HepG2 (cell line): ENCODE data around the gene SFXN5. TPM values are rescaled to one million over a fixed set of nuclear protein-coding genes. Genes with fewer than 3 reads are reported as not detected.

Source experiments
- ATAC-seq: fragments of 200-7000 bp; cut with Tn5 transposase; 3 replicates; pipeline ENCODE4 v1.9.1; 2020; ENCODE audit warnings: mild to moderate bottlenecking, moderate library complexity
- BruUV-seq: library from RNA; stranded (reverse); fragments of 400-500 nt; replicated peaks from 2 replicates; lab custom pipeline; 2021; lab: Mats Ljungman, UMichigan
- CTCF ChIA-PET: fragments of 300-600 bp; formaldehyde crosslinking; extraction: SDS; loops from one replicate; lab custom pipeline; 2021; ENCODE audit warnings: low total read pairs, inconsistent platforms, low intra/inter-chr PET ratio; lab: Yijun Ruan, JAX
- POLR2A ChIA-PET: fragments of 350-600 bp; sonication (Branson Sonifier 250); formaldehyde crosslinking; loops from one replicate; lab custom pipeline; 2020; ENCODE audit warnings: antibody characterized with exemption, inconsistent platforms; lab: Yijun Ruan, JAX
- DNase-seq: peaks from one replicate; pipeline ENCODE4 v3.0.0-alpha.2; 2015; ENCODE audit warnings: low spot score
- FAIRE-seq: peaks from 3 replicates; lab custom pipeline; 2011; peaks lifted over from hg19 to GRCh38; lab: Jason Lieb, UNC
- H2AFZ ChIP-seq: one replicate; pipeline ENCODE4 v1.6.1; 2011; ENCODE audit warnings: low read length, inconsistent platforms
- H3K27ac ChIP-seq: fragments of 300-600 bp; 3 replicates; pipeline ENCODE4 v1.8.0; 2011; ENCODE audit warnings: mixed run types, mild to moderate bottlenecking, mixed read lengths, low read length, inconsistent platforms; ENCODE audit not compliant: insufficient read depth; ENCODE audit errors: extremely low read length
- H3K27me3 ChIP-seq, 2 experiments: fragments of 200-600 bp in 1 of 2; 2 replicates in 1 of 2; 3 replicates in 1 of 2; pipeline versions ENCODE4 v1.6.0 to v1.8.0; 2011; ENCODE audit warnings: low read length in 2 of 2, mild to moderate bottlenecking in 2 of 2, moderate library complexity in 2 of 2, inconsistent platforms in 1 of 2; ENCODE audit not compliant: insufficient read depth in 2 of 2, control insufficient read depth in 1 of 2
- H3K36me3 ChIP-seq, 2 experiments: fragments of 200-600 bp in 1 of 2; replicated peaks in 1 of 2; 2 replicates in 1 of 2; 3 replicates in 1 of 2; pipeline versions ENCODE4 v1.5.1 to v1.8.0; 2011; ENCODE audit warnings: low read length in 2 of 2, inconsistent platforms in 1 of 2; ENCODE audit not compliant: insufficient read depth in 2 of 2, control insufficient read depth in 1 of 2
- H3K4me1 ChIP-seq: 2 replicates; pipeline ENCODE4 v1.5.1; 2012; ENCODE audit warnings: low read length, inconsistent platforms; ENCODE audit not compliant: insufficient read depth
- H3K4me2 ChIP-seq: 2 replicates; pipeline ENCODE4 v1.6.0; 2011; ENCODE audit warnings: low read depth, low read length, inconsistent platforms
- H3K4me3 ChIP-seq, 3 experiments: fragments of 200-600 bp in 1 of 3; sonication (generic), shearing (Covaris generic) in 1 of 3; replicated peaks in 1 of 3; 2 replicates each; pipeline ENCODE4 v1.5.1; 2011 to 2016; ENCODE audit warnings: low read length in 3 of 3, inconsistent platforms in 2 of 3, low read depth in 2 of 3, mild to moderate bottlenecking in 2 of 3, control low read depth in 1 of 3, mixed read lengths in 1 of 3; ENCODE audit not compliant: insufficient read depth in 1 of 3
- H3K79me2 ChIP-seq: one replicate; pipeline ENCODE4 v1.6.1; 2011; ENCODE audit warnings: low read length, inconsistent platforms; ENCODE audit not compliant: insufficient read depth
- H3K9ac ChIP-seq: 2 replicates; pipeline ENCODE4 v1.6.0; 2011; ENCODE audit warnings: mild to moderate bottlenecking, low read depth, low read length, inconsistent platforms; ENCODE audit not compliant: insufficient read depth
- H3K9me3 ChIP-seq: 2 replicates; pipeline ENCODE4 v1.5.1; 2012; ENCODE audit warnings: mild to moderate bottlenecking, low read length
- H4K20me1 ChIP-seq: 2 replicates; pipeline ENCODE4 v1.6.0; 2011; ENCODE audit warnings: inconsistent platforms, mild to moderate bottlenecking, low read length, moderate library complexity; ENCODE audit not compliant: insufficient read depth
- AGO1 ChIP-seq: fragments of 200-400 bp; formaldehyde crosslinking; IDR thresholded peaks from 2 replicates; pipeline ENCODE4 v1.6.1; 2017; ENCODE audit warnings: mild to moderate bottlenecking, low read depth, low read length, moderate library complexity; ENCODE audit not compliant: poor library complexity, severe bottlenecking
- CEBPB ChIP-seq: IDR thresholded peaks from 2 replicates; pipeline ENCODE4 v1.6.1; 2011; ENCODE audit warnings: low read depth, low read length, improper control_type of control experiment, borderline replicate concordance
- JUNB ChIP-seq: sonication (generic); formaldehyde crosslinking; IDR thresholded peaks from 2 replicates; pipeline ENCODE4 v1.8.0; 2022; ENCODE audit warnings: missing genetic modification reagents, mild to moderate bottlenecking, borderline replicate concordance
- NPAS2 ChIP-seq: sonication (generic); formaldehyde crosslinking; IDR thresholded peaks from 2 replicates; pipeline ENCODE4 v1.8.0; 2022; ENCODE audit warnings: mild to moderate bottlenecking, missing genetic modification reagents, borderline replicate concordance
- PITX1 ChIP-seq: sonication (generic); formaldehyde crosslinking; IDR thresholded peaks from 2 replicates; pipeline ENCODE4 v1.5.1; 2020; ENCODE audit warnings: mild to moderate bottlenecking, missing genetic modification reagents
- ZEB1 ChIP-seq: IDR thresholded peaks from 2 replicates; pipeline ENCODE4 v1.6.1; 2012; ENCODE audit warnings: mild to moderate bottlenecking, low read depth, inconsistent platforms; ENCODE audit not compliant: insufficient replicate concordance
- ZNF317 ChIP-seq: sonication (generic); formaldehyde crosslinking; IDR thresholded peaks from 2 replicates; pipeline ENCODE4 v1.5.0; 2020; ENCODE audit warnings: mild to moderate bottlenecking, missing genetic modification reagents
- ZNF503 ChIP-seq: sonication (generic); formaldehyde crosslinking; IDR thresholded peaks from 2 replicates; pipeline ENCODE4 v1.4.0; 2020; ENCODE audit warnings: missing genetic modification reagents
- ZNF691 ChIP-seq: sonication (generic); formaldehyde crosslinking; IDR thresholded peaks from 2 replicates; pipeline ENCODE4 v1.4.0; 2020; ENCODE audit warnings: missing genetic modification reagents, low read depth, mild to moderate bottlenecking, borderline replicate concordance
- WGBS: methylation state at CpG from one replicate; pipeline ENCODE4 v1.1.6; 2017; ENCODE audit warnings: low lambda C conversion rate; 5-methylcytosine and 5-hydroxymethylcytosine counted together
- in situ Hi-C: cut with HindIII; loops from 2 replicates; pipeline ENCODE4 v1.10.0; 2017; ENCODE audit warnings: low pct_unique_long_range_greater_than_20kb; ENCODE audit not compliant: extremely low pct_ligation_motif_present
- intact Hi-C: fragments of 100-400 bp; cut with micrococcal nuclease; formaldehyde crosslinking; loops from one replicate; pipeline ENCODE4 v1.10.0; 2022; ENCODE audit not compliant: unreplicated experiment
- polyA plus RNA-seq, 8 experiments: library from polyadenylated mRNA; depleted of rRNA in 3 of 8; stranded (reverse) in 7 of 8; unstranded in 1 of 8; fragments of >200 nt; fragmentation: Illumina TruSeq in 4 of 8; extraction: Trizol in 4 of 8; gene quantifications; 2 replicates each; pipeline versions ENCODE4 v1.2.1 to v1.2.3, GENCODE V29; 2011 to 2016; ENCODE audit warnings: low read depth in 4 of 8, missing spikeins in 1 of 8, mixed read lengths in 1 of 8; ENCODE audit not compliant: insufficient read depth in 1 of 8
- total RNA-seq, 5 experiments: library from RNA; depleted of rRNA; stranded (reverse); fragments of >200 nt; fragmentation: Illumina TruSeq; extraction: Trizol; gene quantifications; 2 replicates each; pipeline ENCODE4 v1.2.3, GENCODE V29; 2016; ENCODE audit warnings: low read depth in 1 of 5

The SFXN5 gene
- total and polyA plus RNA-seq, 2 of the 13 experiments (the other 11 are each of a cell fraction or from before 2014, with no cell fraction given) = 34.9 to 37.4 TPM

GRCh38 chr2:73054980-73055379, 16.5 kb downstream of the SFXN5 start:
- H3K9me3 ChIP-seq = no peaks in the 10 kb centered on the region
- H3K4me3 ChIP-seq = no peak overlapping the region
- DNase-seq (no peak), FAIRE-seq (no peak), ATAC-seq (no peak)
- no TSS peak for BruUV-seq
- H3K4me1 ChIP-seq = no peaks in the 10 kb centered on the region
- ChIA-PET CTCF (no interaction called here), POLR2A (no interaction called here)
- peaks cover 9 to 52% of the 10 kb centered on the region in 2 experiments for H3K36me3 ChIP-seq
- WGBS = 90% methylated on average over 5 of the region's 5 CpGs
- no peaks in the 10 kb centered on the region for H4K20me1 ChIP-seq
- no peaks in the 10 kb centered on the region for H3K27me3 ChIP-seq
- H3K79me2 ChIP-seq = peaks cover 12% of the 10 kb centered on the region
- no peak overlapping the region for H2AFZ ChIP-seq
- no peak overlapping the region for H3K27ac ChIP-seq
- intact Hi-C loops (no loop called here), in situ Hi-C loops (no loop called here)
- H3K4me2 ChIP-seq = no peak overlapping the region
- no peak overlapping the region for H3K9ac ChIP-seq
- TF ChIP-seq ZNF691 (CRISPR knock-in tag) (no peak), ZEB1 (no peak), JUNB (CRISPR knock-in tag) (no peak), NPAS2 (CRISPR knock-in tag) (no peak), ZNF317 (no peak), ZNF503 (CRISPR knock-in tag) (no peak), AGO1 (no peak), PITX1 (no peak), CEBPB (no peak)
